Stimulated activated CD4-positive, alpha-beta T cell treated with anti-CD3 and anti-CD28 coated beads, Interleukin-1b, Interleukin-23, amount 100 ng/mL, for 1 hour (primary cell): ENCODE data around the gene ECE1.
"Not testable (repeated sequence)": the region's sequence is repeated elsewhere in the genome, so short reads cannot be mapped to it uniquely, and the experiment has no call there.

Experiments used
- DNase-seq, 2 donors: peaks; one replicate each; pipeline ENCODE4 v3.0.0-alpha.2; 2020; ENCODE audit warnings: low read depth in 2 of 2

Gene ECE1

GRCh38 chr1:21292984-21293536, 2.8 kb upstream of the ECE1 start:
- peak in 1 of 2 donors; percentile 20 for DNase-seq

DNA sequence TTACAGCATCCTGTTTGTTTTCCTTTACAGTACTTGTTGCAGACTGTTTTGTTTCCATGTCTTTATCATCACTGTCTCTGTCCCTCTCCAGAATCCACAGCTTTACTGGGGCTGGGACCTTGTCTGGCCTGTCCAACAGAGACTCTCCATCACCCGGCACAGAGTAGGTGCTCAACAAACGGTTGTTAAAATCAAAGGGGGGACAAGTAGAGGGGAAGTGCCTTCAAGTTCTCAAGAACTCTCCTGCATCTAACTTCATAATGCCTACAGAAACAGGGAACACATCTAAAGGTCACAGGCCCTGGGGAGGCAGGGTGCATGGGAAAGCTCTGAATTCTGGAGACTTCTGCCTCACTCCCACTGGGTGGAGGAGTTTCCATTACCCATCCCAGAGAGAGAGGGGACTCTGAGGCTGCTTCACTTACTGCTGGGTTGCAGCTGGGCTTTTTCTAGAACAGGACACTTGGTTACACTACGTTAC, 2.3 kb upstream of the ECE1 start:
- no peak for DNase-seq

DNA sequence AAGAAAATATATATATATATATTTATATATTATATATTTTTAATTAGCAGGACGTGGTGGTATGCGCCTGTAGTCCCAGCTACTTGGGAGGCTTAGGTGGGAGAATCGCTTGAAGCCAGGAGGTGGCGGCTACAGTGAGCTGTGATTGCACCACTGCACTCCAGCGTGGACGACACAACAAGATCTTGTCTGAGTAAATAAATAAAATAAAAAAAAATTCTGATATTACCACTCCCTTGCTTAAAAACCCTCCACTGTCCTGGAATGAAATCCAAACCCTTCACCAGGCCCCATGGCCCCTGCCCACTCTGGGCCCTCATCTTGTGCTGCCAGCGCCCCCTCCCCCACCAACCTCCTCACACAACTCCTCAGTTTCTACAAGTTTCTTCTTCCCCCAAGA, 1.7 kb upstream of the ECE1 start:
- no peak for DNase-seq

DNA sequence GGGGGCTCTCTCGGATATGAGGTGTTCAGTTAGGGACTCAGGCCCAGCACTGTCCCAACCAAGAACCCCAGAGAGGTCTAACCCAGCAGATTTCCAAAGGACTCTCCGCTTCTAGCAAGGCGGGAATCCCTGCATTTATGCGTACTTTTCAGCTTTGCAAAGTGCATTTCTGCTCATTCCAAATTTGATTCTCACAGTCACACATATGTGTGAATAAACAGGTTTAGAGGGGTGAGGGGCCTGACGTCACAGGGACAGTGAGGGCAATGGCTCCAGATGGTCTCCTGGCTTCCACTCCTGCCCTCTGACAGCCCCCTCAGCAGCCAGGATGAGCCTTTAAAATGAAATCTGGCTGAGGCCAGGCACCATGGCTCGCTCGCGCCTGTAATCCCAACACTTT, 921 bp upstream of the ECE1 start:
- no peak for DNase-seq

- DNase-seq: no peak
Measured at GRCh38 chr1:21290546-21290944, 282 bp upstream of the ECE1 start.

DNA sequence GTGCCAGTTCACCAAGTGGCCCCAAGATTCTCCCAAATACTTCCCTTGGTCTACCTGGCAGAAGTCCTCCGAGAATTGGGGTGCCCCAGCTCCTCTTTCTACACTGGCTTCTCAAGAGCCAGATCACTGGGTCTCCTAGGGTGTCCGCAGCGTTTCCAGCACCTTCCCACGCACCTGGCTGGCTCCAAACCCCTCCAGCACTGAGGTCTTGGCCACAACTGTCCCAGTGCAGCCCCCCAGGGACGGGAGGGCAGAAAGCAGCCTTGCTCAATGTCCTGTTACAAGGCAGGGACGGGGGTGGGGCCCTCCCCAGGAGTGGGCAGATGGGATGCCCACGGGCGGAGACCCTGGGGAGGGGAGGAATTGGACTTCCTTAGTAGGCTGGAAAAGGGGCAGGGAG, 1.1 kb downstream of the ECE1 start:
- DNase-seq: no peak

DNA sequence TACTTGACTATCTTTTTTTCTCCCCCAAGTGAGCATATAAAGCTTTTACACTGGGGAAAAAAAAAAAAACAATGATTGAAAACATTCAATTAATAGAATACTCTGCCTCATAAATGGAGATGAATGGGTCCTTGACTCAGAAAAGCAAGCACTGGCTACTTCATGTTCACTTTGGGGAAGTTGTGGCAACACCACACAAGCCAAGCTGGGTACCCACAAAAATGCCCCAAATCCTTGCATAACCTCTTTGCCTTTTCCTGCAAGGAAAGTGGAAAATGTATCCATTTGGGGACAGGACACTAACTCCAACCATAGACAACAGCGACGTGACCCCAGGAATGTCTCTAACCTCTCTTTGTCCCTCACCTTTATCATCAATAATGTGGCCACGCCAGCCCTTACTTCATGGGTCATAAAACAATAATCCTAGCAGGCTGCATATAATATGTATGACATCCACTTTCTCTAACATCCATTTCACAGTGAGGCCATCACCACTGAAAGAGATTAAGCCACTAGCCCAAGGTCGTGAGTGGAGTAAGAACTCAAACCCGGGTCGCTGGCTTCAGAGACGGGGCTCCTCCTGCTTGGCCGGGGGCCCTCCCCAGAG, 2.3 kb downstream of the ECE1 start:
- no peak for DNase-seq

- not testable (repeated sequence) for DNase-seq
Measured at GRCh38 chr1:21285386-21285785, 4.9 kb downstream of the ECE1 start.

DNA sequence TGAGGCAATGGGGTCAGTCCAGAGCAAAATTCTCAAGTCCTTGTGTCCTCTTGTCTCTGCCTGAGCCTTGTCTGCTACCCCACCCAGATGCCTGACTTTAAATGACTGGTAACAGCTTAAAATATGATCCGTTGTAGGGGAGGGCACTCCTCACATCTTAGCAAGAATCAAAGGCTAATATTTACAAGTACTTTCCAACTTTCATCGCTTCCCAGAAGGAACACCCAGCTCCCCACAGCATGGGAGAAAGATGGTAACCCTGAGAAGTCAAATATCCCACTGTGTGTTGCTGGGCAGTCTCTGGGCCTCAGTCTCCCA, 5.2 kb downstream of the ECE1 start:
- DNase-seq: no peak

GRCh38 chr1:21284206-21285054, 5.8 kb downstream of the ECE1 start:
- DNase-seq: no peak

DNA sequence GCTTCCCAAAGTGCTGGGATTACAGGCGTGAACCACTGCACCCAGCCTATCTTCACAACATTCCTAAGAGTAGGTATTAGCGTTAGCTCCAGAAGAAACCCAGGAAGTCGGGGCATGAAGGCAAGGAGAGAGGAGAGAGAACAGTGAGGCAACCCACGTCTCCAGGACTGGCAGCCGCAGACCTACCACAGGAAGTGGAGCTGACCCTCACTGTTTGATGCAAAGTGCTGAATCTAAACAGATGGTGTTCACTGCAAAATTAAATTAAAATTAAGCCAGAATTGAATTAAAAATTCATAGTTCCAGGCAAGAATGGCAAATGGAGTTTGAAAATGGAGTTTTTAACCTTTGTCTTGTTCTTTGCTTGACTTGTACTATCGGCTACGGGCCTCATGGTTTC, 6.7 kb downstream of the ECE1 start:
- no peak for DNase-seq

DNA sequence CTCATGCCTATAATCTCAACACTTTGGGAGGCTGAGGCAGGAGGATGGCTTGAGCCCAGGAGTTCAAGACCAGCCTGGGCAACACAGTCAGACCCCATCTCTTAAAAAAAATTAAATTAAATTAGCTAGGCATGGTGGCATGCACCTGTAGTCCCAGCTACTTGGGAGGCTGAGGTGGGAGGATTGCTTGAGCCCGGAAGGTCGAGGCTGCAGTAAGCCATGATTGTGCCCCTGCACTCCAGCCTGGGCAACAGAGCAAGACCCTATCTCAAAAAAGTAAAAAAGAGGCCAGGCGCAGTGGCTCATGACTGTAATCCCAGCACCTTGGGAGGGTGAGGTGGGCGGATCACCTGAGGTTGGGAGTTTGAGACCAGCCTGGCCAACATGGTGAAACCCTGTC, 8.2 kb downstream of the ECE1 start:
- not testable (repeated sequence) for DNase-seq

DNA sequence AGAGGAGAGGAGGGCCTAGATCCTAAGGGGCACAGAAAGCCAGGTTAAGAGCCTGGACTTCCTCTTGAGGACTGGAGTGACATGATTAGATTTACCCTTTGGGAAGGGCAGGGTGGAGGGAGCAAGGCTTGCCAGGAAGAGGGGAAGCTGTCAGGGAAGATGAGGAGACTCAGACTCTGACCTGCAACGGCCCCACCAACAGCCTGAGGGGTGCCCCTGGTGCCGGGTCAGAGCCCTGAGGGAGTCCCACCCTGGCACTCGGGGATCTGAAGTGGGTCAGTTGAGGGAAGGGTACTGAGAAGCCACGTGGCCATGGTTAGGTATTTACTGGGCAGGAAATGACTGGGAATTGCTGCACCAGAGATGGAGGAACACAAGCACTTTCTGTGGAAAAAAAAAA, 9.8 kb downstream of the ECE1 start:
- no peak for DNase-seq

- no peak for DNase-seq
Measured at GRCh38 chr1:21280011-21280471, 10.2 kb downstream of the ECE1 start.

GRCh38 chr1:21278860-21279845, 11.1 kb downstream of the ECE1 start:
- DNase-seq: no peak

DNA sequence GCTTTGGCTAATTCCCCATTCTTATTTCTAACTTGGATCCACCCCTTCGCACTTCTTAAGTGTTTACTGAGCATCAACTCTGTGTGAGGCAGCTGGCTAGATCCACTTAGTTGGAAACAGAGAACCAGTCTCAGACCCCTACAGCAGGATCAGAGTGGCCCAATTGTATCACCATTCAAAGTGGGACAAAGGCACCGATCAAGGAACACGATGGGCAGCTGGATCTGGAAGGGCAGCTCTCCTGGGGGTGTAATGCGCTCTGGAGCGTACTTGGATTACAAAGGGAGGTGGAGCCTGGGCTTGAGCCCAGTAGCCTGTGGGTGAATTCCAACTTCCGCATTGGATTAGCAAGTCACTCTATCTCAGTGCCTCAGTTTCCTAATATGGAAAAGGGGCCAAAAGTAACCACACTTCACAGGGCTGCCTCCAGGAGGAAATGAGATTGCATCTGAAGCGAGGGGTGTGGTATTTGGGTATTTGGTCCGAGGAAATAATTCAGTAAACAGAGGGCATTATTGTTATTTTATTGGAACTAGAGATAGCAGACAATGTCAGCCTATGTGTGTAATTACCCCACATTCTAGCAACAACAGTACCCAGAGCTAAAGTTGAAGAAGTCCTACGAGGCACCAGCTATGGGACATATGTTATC, 11.9 kb downstream of the ECE1 start:
- DNase-seq: no peak

DNA sequence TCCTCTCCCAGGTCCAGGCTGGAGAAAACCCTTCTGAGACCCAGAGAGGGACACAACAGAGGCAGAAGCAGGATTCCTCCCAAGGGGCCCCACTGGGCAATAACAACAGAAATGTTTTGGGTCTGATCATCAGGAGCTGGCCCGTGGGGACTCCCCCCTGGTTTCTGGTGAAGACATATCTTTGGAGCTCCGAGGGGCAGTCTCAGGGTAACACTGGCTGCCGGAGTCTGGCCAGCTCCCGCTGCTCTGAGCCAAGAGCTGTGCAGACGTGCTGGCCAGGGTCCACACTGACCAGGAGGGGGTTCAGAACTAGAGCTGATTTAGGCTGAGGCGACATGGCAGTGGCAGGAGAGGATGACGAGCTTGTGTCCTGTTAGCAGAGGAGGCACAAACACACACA, 13.1 kb downstream of the ECE1 start:
- no peak for DNase-seq

DNA sequence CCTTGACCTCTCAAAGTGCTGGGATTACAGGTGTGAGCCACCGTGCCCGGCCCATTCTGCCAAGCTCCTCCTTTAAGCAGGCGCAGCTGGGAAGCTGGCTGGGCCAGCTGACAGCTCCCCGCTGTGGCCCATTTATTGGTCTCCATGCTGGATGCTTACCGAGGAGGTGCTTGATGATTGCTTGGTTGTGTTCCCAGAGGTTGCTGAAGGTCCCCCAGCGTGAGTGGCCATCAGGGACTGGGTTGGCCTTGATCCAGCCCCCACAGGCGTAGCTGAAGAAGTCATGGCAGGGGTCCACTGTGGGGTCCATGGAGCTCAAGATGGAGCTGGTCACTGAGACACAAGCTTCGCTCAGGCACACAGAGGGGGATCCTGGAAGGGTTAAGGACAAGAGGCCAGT, 17.7 kb downstream of the ECE1 start:
- DNase-seq: no peak

DNA sequence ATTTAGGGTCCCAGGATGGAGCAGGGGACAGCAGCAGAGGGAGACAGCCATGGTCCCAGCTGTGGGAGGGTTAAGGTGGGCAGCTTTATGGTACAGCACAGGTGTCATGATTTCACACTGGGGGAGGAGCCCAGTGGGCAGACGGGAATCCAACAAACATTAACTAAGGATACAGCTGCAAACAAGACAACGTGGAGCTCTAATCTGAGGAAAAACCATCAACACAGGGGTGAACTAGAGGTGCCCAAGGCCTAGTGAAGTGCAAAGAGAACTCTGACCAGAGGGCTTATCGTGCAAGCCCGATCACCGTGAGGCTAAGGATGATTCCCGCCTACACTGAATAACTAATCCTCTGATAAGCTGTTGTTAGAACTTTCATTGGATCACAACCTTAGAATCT, 18.7 kb downstream of the ECE1 start:
- DNase-seq: no peak

DNA sequence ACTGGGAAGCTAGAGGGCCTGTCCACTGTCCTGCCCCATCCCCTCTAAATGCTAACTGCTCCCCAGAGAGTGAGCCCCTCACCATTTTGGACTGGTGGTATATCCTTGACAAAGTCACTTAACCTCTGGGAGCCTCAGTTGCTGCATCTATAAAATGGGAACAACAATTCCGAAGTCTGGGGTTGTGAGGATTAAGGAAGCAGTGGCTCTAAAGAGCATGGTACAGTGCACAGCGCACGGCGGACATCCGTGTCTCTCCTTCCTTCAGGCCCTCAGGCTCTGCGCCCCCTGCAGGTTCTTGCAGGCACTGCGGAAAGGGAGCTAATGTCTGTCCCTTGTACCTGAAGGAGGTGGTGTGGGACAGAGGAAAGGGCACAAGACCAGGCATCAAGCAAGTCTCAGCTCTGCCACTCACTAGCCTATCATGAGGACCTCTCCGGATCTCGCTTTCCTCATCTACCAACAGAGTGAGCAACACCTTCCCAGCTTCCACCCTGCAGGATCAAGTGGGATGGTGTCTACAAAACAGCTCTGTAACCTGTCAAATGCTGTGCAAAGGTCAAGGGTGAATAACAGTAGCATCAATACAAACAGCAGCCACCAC, 20.1 kb downstream of the ECE1 start:
- peak; percentile 72 to 76 for DNase-seq
